ENCODE measurements around the gene PCDHB2.
"Not testable (repeated sequence)": the region's sequence is repeated elsewhere in the genome, so short reads cannot be mapped to it uniquely, and the experiment has no call there.

- not testable (repeated sequence) for TF ChIP-seq CTCF (conservative IDR thresholded peaks at IDR 0.05; ENCODE audit: low read depth, low read length); SMC3 (IDR thresholded peaks at IDR 0.05; ENCODE audit: low read depth, low read length); CHD1 (IDR thresholded peaks at IDR 0.05; ENCODE audit: low read depth, low read length); POLR2A (IDR thresholded peaks at IDR 0.05; ENCODE audit: low read depth, low read length); MXI1 (IDR thresholded peaks at IDR 0.05; ENCODE audit: borderline replicate concordance, low read depth, low read length); RFX5 (IDR thresholded peaks at IDR 0.05; ENCODE audit: low read depth, low read length); USF2 (IDR thresholded peaks at IDR 0.05; ENCODE audit: low read depth, low read length); BHLHE40 (IDR thresholded peaks at IDR 0.05; ENCODE audit: low read depth, low read length)
These were observed 42.9 kb downstream of the PCDHB2 start for GRCh38 chr5:141137346-141137745.

All from IMR-90 (cell line).